HAP-1 (cell line): ENCODE data around the gene HDAC4.

Experiments
- DNase-seq, 2 experiments: peaks; one replicate each; pipeline ENCODE4 v3.0.0-alpha.2; 2016 to 2020; ENCODE audit warnings: low spot score in 2 of 2
- H3K27me3 ChIP-seq: fragments of 250-450 bp; sonication (Bioruptor Pico); 2 replicates; pipeline ENCODE4 v1.5.1; 2020; ENCODE audit warnings: low read depth, mild to moderate bottlenecking, moderate library complexity
- H3K36me3 ChIP-seq: fragments of 250-450 bp; sonication (Bioruptor Pico); replicated peaks from 2 replicates; pipeline ENCODE4 v1.5.1; 2020; ENCODE audit warnings: mild to moderate bottlenecking
- H3K4me1 ChIP-seq: fragments of 250-450 bp; sonication (Bioruptor Pico); 2 replicates; pipeline ENCODE4 v1.5.1; 2020; ENCODE audit warnings: mild to moderate bottlenecking
- H3K4me3 ChIP-seq: fragments of 250-450 bp; sonication (Bioruptor Pico); 2 replicates; pipeline ENCODE4 v1.5.1; 2020; ENCODE audit warnings: mild to moderate bottlenecking, moderate library complexity
- H3K9me3 ChIP-seq: fragments of 250-450 bp; sonication (Bioruptor Pico); 2 replicates; pipeline ENCODE4 v1.5.1; 2020; ENCODE audit warnings: mild to moderate bottlenecking, moderate library complexity
- in situ Hi-C: fragments of 300-500 bp; cut with MboI; formaldehyde crosslinking; loops from 3 replicates; pipeline ENCODE4 v1.14.3; 2020; ENCODE audit warnings: low sequenced_read_pairs, inconsistent platforms, mixed read lengths

Gene HDAC4

GRCh38 chr2:239192456-239192855 lies 208.4 kb downstream of the HDAC4 start:
- Histone ChIP-seq H3K36me3 (no peaks in the 10 kb centered on the region), H3K9me3 (no peaks in the 10 kb centered on the region), H3K4me3 (no peak overlapping the region), H3K4me1 (peaks cover 10% of the 10 kb centered on the region), H3K27me3 (no peaks in the 10 kb centered on the region)
- DNase-seq: no peak
- in situ Hi-C loops: no loop called here

GRCh38 chr2:239190921-239191885 lies 209.6 kb downstream of the HDAC4 start:
- Histone ChIP-seq H3K4me3 (no peak overlapping the region), H3K27me3 (no peaks in the 10 kb centered on the region), H3K4me1 (peaks cover 10% of the 10 kb centered on the region), H3K36me3 (no peaks in the 10 kb centered on the region), H3K9me3 (no peaks in the 10 kb centered on the region)
- DNase-seq: no peak
- in situ Hi-C loops: no loop called here

- no peak for DNase-seq
- in situ Hi-C loops: no loop called here
- no peaks in the 10 kb centered on the region for H3K36me3 ChIP-seq
- H3K9me3 ChIP-seq: no peaks in the 10 kb centered on the region
- peaks cover 5% of the 10 kb centered on the region for H3K4me1 ChIP-seq
- no peak overlapping the region for H3K4me3 ChIP-seq
- H3K27me3 ChIP-seq: no peaks in the 10 kb centered on the region
Observed at GRCh38 chr2:239190361-239190760, 210.5 kb downstream of the HDAC4 start.

GRCh38 chr2:239189711-239190131 lies 211.1 kb downstream of the HDAC4 start:
- in situ Hi-C loops: no loop called here
- Histone ChIP-seq H3K9me3 (no peaks in the 10 kb centered on the region), H3K36me3 (no peaks in the 10 kb centered on the region), H3K4me3 (no peak overlapping the region), H3K4me1 (no peaks in the 10 kb centered on the region; the same call in 1 of the 2 replicates), H3K27me3 (no peaks in the 10 kb centered on the region)
- DNase-seq: no peak

GRCh38 chr2:239188536-239188935 lies 212.3 kb downstream of the HDAC4 start:
- no peaks in the 10 kb centered on the region for H3K36me3 ChIP-seq
- H3K4me1 ChIP-seq: no peaks in the 10 kb centered on the region
- H3K27me3 ChIP-seq: no peaks in the 10 kb centered on the region
- in situ Hi-C loops: no loop called here
- no peak for DNase-seq
- no peak overlapping the region for H3K4me3 ChIP-seq
- no peaks in the 10 kb centered on the region for H3K9me3 ChIP-seq

- H3K27me3 ChIP-seq: no peaks in the 10 kb centered on the region
- no peaks in the 10 kb centered on the region for H3K4me1 ChIP-seq
- no peaks in the 10 kb centered on the region for H3K36me3 ChIP-seq
- no peaks in the 10 kb centered on the region for H3K9me3 ChIP-seq
- H3K4me3 ChIP-seq: no peak overlapping the region
- in situ Hi-C loops: no loop called here
- DNase-seq: no peak
Observed at GRCh38 chr2:239187464-239188253, 213.2 kb downstream of the HDAC4 start.

GRCh38 chr2:239186516-239187357 lies 214.1 kb downstream of the HDAC4 start:
- Histone ChIP-seq H3K4me3 (no peak overlapping the region), H3K36me3 (no peaks in the 10 kb centered on the region), H3K27me3 (no peaks in the 10 kb centered on the region), H3K9me3 (no peaks in the 10 kb centered on the region), H3K4me1 (no peaks in the 10 kb centered on the region)
- in situ Hi-C loops: no loop called here
- no peak for DNase-seq

- H3K27me3 ChIP-seq: no peaks in the 10 kb centered on the region
- peak in 1 of 2 experiments; percentile 2 for DNase-seq
- no peaks in the 10 kb centered on the region for H3K36me3 ChIP-seq
- in situ Hi-C loops: no loop called here
- H3K4me3 ChIP-seq: no peak overlapping the region
- no peaks in the 10 kb centered on the region for H3K9me3 ChIP-seq
- H3K4me1 ChIP-seq: no peaks in the 10 kb centered on the region
Observed at GRCh38 chr2:239184968-239185903, 215.6 kb downstream of the HDAC4 start.

GRCh38 chr2:239184179-239184578 lies 216.6 kb downstream of the HDAC4 start:
- no peaks in the 10 kb centered on the region for H3K36me3 ChIP-seq
- peak in 1 of 2 experiments; percentile 1 for DNase-seq
- in situ Hi-C loops: no loop called here
- no peaks in the 10 kb centered on the region for H3K9me3 ChIP-seq
- no peaks in the 10 kb centered on the region for H3K27me3 ChIP-seq
- no peak overlapping the region for H3K4me3 ChIP-seq
- H3K4me1 ChIP-seq: no peaks in the 10 kb centered on the region

GRCh38 chr2:239182981-239183791 lies 217.6 kb downstream of the HDAC4 start:
- Histone ChIP-seq H3K36me3 (no peaks in the 10 kb centered on the region), H3K4me1 (no peaks in the 10 kb centered on the region), H3K9me3 (no peaks in the 10 kb centered on the region), H3K27me3 (no peaks in the 10 kb centered on the region), H3K4me3 (no peak overlapping the region)
- peak in 1 of 2 experiments; percentile 1 for DNase-seq
- in situ Hi-C loops: no loop called here

- in situ Hi-C loops: no loop called here
- H3K27me3 ChIP-seq: no peaks in the 10 kb centered on the region
- no peaks in the 10 kb centered on the region for H3K36me3 ChIP-seq
- no peaks in the 10 kb centered on the region for H3K4me1 ChIP-seq
- H3K4me3 ChIP-seq: no peak overlapping the region
- H3K9me3 ChIP-seq: no peaks in the 10 kb centered on the region
- DNase-seq: peak in 1 of 2 experiments; percentile 3
Observed at GRCh38 chr2:239181903-239182581, 218.8 kb downstream of the HDAC4 start.
